ENCODE data around the gene PDE4B. TPM values are rescaled to one million over a fixed set of nuclear protein-coding genes. Genes with fewer than 3 reads are reported as not detected.
"Not testable (repeated sequence)": the region's sequence is repeated elsewhere in the genome, so short reads cannot be mapped to it uniquely, and the experiment has no call there.

PDE4B gene
- total RNA-seq, 1 donor, result 2.3 TPM

- H3K4me3 ChIP-seq (ENCODE audit: low read depth, low read length), result no peak overlapping the region
- TF ChIP-seq, protein P1, sequence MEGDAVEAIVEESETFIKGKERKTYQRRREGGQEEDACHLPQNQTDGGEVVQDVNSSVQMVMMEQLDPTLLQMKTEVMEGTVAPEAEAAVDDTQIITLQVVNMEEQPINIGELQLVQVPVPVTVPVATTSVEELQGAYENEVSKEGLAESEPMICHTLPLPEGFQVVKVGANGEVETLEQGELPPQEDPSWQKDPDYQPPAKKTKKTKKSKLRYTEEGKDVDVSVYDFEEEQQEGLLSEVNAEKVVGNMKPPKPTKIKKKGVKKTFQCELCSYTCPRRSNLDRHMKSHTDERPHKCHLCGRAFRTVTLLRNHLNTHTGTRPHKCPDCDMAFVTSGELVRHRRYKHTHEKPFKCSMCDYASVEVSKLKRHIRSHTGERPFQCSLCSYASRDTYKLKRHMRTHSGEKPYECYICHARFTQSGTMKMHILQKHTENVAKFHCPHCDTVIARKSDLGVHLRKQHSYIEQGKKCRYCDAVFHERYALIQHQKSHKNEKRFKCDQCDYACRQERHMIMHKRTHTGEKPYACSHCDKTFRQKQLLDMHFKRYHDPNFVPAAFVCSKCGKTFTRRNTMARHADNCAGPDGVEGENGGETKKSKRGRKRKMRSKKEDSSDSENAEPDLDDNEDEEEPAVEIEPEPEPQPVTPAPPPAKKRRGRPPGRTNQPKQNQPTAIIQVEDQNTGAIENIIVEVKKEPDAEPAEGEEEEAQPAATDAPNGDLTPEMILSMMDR (IDR thresholded peaks at IDR 0.05; ENCODE audit: insufficient read depth, low read length), result no peak
- peak; percentile 61 for DNase-seq (ENCODE audit: low read depth)
These were observed 524.0 kb downstream of the PDE4B start for GRCh38 chr1:66316464-66317247.

DNA sequence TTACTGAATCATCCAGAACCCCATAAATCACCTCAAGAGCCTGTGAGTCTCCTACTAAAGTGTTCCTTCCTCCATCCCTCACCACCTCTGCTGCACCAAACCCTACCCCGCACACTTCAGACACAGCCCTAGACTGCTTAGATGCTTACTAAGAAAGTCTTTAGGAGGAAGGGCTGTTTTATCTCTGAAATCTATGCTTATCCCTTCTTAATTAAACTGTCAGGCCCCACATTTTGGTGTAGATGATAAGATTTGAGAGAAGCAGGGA, 524.5 kb downstream of the PDE4B start:
- no peak for DNase-seq (ENCODE audit: low read depth)
- no peak overlapping the region for H3K4me3 ChIP-seq (ENCODE audit: low read depth, low read length)
- TF ChIP-seq, protein P1 (IDR thresholded peaks at IDR 0.05; ENCODE audit: insufficient read depth, low read length), result no peak

- DNase-seq (ENCODE audit: low read depth), result no peak
- no peak overlapping the region for H3K4me3 ChIP-seq (ENCODE audit: low read depth, low read length)
- TF ChIP-seq, protein P1 (IDR thresholded peaks at IDR 0.05; ENCODE audit: insufficient read depth, low read length), result no peak
These were observed 527.5 kb downstream of the PDE4B start for GRCh38 chr1:66320231-66320630.

- not testable (repeated sequence) for H3K4me3 ChIP-seq (ENCODE audit: low read depth, low read length); DNase-seq (ENCODE audit: low read depth)
These were observed 529.8 kb downstream of the PDE4B start for GRCh38 chr1:66322462-66322861.

DNA sequence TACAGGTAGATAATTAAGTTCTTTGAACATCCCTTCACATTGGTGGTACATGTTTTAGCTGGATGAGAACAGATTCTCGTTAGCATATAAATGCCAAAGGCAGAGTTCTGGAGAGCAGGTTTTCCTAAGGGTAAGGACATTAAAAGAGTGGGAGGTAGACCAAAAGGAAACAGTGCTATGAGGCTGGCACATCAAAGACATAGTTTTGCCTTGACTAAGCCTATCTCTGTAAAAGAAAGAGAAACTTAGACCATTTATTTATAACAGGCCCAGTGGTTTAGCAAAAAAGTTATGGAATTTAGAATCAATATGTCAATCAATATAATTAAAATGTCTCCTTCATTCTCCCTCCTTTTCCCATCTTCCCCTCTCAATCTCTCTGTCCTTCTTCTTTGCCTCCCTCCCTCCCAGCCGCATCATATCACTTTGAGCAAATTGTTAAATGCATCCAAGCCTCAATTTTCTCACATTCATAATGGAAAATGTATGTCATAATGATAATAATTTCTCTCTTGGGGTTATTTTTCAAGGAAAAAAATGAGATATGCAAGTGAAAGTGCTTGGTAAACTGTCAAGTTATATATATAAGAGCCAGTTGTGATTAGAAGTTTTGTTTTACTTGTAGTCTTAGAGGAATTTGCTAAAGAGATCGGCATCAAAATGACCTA, 531.4 kb downstream of the PDE4B start:
- H3K4me3 ChIP-seq (ENCODE audit: low read depth, low read length), result no peak overlapping the region
- peak; percentile 45 for DNase-seq (ENCODE audit: low read depth)
- TF ChIP-seq, protein P1 (IDR thresholded peaks at IDR 0.05; ENCODE audit: insufficient read depth, low read length), result no peak

DNA sequence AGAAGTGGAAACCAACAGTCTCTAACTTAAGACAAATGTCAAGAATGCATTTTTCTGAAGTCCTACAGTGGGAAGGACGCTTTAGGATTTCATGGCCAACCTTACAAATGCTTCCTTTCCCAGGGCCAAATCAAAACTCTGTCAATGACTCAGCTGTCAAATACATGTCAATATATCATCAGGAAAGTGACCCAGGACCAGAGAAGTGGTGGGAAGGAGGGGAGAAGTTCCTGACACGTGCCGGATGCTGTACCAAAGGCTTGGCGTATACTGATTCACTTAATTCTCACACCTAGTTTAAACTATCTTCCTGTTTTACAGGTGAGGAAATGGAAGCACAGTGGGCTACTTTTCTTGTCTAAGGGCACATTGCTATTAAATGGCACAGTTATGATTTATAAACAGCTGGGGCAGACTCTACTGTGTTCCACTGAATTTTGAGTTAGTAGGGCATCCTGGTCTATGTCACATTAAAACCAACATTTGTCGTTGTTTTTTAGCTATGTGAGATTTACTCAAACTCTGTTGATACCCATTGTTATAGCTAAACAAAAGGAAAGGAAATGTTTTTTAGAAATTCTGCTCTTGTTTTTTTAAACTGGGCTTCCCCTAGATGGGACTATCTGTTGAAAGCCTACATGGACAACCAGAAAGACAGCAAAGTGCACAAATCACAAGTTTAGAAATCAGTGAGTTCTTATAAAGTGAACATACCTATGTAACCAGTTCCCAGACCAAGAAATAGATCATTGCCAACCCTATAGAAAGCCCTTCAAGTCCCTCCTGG, 533.1 kb downstream of the PDE4B start:
- TF ChIP-seq, protein P1 (IDR thresholded peaks at IDR 0.05; ENCODE audit: insufficient read depth, low read length), result no peak
- H3K4me3 ChIP-seq (ENCODE audit: low read depth, low read length), result no peak overlapping the region
- no peak for DNase-seq (ENCODE audit: low read depth)

DNA sequence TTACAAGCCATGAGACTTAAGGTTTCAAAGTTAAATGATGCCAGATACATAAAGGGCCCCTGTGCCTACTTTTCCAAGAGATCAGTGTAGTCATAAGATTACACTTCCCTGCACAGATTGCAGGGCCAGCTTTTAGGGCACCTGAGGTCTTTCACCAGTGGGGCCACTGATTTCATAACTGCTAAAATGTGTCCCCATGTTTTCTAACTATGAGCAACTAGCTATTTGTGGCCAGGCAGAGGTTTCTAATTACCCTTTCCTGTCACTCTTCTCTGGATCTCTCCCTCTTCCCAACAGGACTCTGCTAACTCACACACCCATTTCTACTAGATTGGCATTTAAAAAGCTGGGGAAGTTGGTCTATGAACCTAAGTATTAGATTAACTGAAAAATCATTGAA, 534.2 kb downstream of the PDE4B start:
- no peak overlapping the region for H3K4me3 ChIP-seq (ENCODE audit: low read depth, low read length)
- DNase-seq (ENCODE audit: low read depth), result no peak
- TF ChIP-seq, protein P1 (IDR thresholded peaks at IDR 0.05; ENCODE audit: insufficient read depth, low read length), result no peak
